Panc1 (cell line): ENCODE measurements around the gene CDK4.

Experiments used
- POLR2AphosphoS5 ChIP-seq: IDR thresholded peaks from 2 replicates; pipeline ENCODE4 v1.6.1; 2012; ENCODE audit warnings: mild to moderate bottlenecking, low read depth, low read length, moderate library complexity
- TF ChIP-seq, protein P1 (sequence below): fragments of 450-650 bp; IDR thresholded peaks from 2 replicates; pipeline ENCODE4 v1.5.1; 2017; ENCODE audit warnings: mild to moderate bottlenecking
- TF ChIP-seq, protein P2 (sequence below), 2 experiments: IDR thresholded peaks; 2 replicates each; pipeline ENCODE4 v1.6.1; 2011 to 2012; ENCODE audit warnings: low read depth in 2 of 2, control low read depth in 1 of 2, low read length in 1 of 2, mild to moderate bottlenecking in 1 of 2, moderate library complexity in 1 of 2; ENCODE audit not compliant: insufficient read depth in 1 of 2

DNA sequence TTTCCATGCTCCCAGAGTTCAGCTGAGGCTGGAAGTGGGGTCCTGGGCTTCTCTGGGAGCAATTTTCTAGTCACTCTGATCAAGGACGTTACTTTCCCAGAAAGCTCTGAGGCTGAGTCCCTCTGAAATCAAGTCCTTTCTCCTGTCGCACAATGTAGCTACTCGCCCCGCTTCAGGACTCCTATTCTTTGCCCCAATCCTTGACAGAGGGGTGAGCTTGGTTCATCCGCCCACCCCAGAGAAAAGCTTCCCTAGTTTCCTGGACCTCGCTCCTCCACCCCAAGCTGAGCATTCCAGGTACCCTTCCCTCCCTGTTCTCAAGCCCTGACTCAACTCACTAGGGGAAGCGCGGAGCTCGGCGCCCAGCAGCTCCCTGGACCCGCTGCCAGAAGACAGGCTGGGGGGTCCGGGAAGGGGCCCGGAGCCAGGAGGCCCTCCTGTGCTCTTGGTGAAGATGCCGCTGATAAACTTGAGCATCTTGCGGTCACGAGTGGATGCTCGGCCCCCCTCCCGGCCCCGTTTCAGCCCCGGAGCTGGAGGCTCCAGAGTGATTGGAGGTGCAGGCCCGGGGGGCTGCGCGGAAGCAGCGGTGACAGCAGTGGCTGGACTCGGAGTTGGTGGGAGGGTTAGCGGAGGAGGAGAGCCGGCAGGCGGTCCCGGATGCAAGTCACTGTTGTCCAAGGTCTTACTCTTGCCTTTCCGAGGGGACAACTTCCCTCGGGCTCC is 15.2 kb downstream of the CDK4 start:
- TF ChIP-seq, protein P1, sequence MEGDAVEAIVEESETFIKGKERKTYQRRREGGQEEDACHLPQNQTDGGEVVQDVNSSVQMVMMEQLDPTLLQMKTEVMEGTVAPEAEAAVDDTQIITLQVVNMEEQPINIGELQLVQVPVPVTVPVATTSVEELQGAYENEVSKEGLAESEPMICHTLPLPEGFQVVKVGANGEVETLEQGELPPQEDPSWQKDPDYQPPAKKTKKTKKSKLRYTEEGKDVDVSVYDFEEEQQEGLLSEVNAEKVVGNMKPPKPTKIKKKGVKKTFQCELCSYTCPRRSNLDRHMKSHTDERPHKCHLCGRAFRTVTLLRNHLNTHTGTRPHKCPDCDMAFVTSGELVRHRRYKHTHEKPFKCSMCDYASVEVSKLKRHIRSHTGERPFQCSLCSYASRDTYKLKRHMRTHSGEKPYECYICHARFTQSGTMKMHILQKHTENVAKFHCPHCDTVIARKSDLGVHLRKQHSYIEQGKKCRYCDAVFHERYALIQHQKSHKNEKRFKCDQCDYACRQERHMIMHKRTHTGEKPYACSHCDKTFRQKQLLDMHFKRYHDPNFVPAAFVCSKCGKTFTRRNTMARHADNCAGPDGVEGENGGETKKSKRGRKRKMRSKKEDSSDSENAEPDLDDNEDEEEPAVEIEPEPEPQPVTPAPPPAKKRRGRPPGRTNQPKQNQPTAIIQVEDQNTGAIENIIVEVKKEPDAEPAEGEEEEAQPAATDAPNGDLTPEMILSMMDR, result no peak
- no peak for TF ChIP-seq POLR2AphosphoS5
- TF ChIP-seq, protein P2, sequence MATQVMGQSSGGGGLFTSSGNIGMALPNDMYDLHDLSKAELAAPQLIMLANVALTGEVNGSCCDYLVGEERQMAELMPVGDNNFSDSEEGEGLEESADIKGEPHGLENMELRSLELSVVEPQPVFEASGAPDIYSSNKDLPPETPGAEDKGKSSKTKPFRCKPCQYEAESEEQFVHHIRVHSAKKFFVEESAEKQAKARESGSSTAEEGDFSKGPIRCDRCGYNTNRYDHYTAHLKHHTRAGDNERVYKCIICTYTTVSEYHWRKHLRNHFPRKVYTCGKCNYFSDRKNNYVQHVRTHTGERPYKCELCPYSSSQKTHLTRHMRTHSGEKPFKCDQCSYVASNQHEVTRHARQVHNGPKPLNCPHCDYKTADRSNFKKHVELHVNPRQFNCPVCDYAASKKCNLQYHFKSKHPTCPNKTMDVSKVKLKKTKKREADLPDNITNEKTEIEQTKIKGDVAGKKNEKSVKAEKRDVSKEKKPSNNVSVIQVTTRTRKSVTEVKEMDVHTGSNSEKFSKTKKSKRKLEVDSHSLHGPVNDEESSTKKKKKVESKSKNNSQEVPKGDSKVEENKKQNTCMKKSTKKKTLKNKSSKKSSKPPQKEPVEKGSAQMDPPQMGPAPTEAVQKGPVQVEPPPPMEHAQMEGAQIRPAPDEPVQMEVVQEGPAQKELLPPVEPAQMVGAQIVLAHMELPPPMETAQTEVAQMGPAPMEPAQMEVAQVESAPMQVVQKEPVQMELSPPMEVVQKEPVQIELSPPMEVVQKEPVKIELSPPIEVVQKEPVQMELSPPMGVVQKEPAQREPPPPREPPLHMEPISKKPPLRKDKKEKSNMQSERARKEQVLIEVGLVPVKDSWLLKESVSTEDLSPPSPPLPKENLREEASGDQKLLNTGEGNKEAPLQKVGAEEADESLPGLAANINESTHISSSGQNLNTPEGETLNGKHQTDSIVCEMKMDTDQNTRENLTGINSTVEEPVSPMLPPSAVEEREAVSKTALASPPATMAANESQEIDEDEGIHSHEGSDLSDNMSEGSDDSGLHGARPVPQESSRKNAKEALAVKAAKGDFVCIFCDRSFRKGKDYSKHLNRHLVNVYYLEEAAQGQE (IDR thresholded peaks at IDR 0.05; ENCODE audit: insufficient read depth in 1 of 2, low read depth in 2 of 2, low read length in 1 of 2), result no peak
